Astrocyte of the spinal cord (primary cell): ENCODE results near the gene KRTAP21-3.
A peak's percentile ranks its signal among the peaks of the same experiment; 100 is the strongest.
"Not testable (repeated sequence)": the region's sequence is repeated elsewhere in the genome, so short reads cannot be mapped to it uniquely, and the experiment has no call there.

Source experiments
- DNase-seq: peaks from one replicate; pipeline ENCODE4 v3.0.0; 2011; ENCODE audit warnings: low read depth, low spot score
- H3K4me3 ChIP-seq: 2 replicates; pipeline ENCODE4 v1.5.1; 2011; ENCODE audit warnings: low read depth, mild to moderate bottlenecking, low read length, moderate library complexity
- in situ Hi-C: cut with HindIII; loops from 2 replicates; pipeline ENCODE4 v1.10.0; 2017; ENCODE audit warnings: low sequenced_read_pairs
- TF ChIP-seq, protein P1 (sequence below): IDR thresholded peaks from 2 replicates; pipeline ENCODE4 v1.5.1; 2012; ENCODE audit warnings: low read depth, mild to moderate bottlenecking, low read length, inconsistent platforms

Gene KRTAP21-3, protein sequence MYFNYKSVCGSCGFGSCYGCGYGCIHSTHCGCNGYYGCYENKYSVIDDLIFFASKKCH

DNA sequence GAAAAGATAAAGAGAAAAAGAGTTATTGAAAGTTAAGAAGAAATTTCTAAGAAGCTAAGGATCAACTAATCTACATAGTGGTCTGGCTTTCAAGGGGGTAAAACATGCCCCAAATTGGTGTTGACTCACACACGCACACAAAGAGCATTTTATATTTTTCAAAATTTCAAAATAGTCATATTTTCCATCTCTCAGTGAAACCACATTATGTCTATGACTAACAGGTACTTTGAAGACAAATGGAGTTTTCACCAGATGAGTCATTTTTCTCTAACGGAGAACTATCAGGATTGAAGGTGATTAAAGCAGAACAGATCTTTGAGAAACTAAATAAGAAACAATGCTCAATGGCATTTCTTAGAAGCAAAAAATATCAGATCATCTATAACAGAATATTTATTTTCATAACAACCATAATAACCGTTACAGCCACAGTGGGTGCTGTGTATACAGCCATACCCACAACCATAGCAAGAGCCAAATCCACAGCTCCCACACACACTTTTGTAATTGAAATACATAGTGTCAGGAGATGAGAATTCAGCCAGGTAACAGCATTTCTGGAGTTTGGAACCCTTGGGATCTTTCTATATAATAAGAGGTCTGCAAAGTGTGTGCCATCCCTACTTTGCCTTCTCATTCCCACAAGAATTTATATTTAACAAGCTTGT, at the start of gene KRTAP21-3:
Gene KRTAP21-3, minus strand, starts transcription at position 539 of the 671 bp plus-strand sequence. Its CDS starts 18 bp downstream, at position 521.
- TF ChIP-seq, protein P1, sequence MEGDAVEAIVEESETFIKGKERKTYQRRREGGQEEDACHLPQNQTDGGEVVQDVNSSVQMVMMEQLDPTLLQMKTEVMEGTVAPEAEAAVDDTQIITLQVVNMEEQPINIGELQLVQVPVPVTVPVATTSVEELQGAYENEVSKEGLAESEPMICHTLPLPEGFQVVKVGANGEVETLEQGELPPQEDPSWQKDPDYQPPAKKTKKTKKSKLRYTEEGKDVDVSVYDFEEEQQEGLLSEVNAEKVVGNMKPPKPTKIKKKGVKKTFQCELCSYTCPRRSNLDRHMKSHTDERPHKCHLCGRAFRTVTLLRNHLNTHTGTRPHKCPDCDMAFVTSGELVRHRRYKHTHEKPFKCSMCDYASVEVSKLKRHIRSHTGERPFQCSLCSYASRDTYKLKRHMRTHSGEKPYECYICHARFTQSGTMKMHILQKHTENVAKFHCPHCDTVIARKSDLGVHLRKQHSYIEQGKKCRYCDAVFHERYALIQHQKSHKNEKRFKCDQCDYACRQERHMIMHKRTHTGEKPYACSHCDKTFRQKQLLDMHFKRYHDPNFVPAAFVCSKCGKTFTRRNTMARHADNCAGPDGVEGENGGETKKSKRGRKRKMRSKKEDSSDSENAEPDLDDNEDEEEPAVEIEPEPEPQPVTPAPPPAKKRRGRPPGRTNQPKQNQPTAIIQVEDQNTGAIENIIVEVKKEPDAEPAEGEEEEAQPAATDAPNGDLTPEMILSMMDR, result no peak
- peak; percentile 78 for DNase-seq
- no peak within 1 kb of the TSS for H3K4me3 ChIP-seq
- in situ Hi-C loops, result no loop called here

DNA sequence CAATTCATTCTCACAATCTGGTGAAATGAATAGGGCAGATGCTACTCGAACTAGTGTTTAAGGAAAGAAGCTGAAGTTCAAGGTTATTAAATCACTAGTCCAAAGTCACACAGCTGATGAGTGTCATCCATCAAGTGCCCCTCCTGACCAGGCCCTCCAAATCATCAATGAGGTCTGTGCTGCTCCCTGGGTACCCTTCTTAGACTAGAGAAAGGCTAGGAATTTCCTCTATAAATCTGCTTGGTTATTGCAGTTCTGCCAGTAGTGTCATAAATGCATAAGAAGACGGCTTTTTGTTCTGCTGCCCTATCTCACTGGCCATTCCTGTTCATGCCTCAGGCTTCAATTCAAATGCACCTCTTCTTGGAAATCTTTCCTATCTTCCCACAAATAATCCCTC, 42.2 kb upstream of the KRTAP21-3 start:
- H3K4me3 ChIP-seq, result no peak overlapping the region
- DNase-seq, result no peak
- TF ChIP-seq, protein P1, result no peak
- in situ Hi-C loops, result no loop called here

DNA sequence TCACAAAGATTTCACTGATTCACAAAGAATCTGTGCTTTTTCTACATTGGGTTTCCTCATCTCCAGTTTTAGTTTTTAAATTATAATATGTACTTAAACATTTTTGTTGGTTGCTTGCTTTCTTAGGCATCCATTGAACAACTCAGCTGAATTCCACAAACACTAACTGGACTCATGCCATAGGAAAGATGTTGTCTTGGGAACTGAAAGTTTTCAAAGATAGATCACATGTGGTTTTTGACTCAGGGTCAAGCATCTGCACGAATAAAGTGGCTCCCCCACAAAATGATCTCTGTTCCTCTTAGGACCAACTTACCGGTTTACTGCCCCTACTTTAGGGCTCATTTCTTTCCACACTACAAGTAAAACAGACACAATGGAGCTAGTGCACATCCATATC, 39.7 kb upstream of the KRTAP21-3 start:
- in situ Hi-C loops, result no loop called here
- TF ChIP-seq, protein P1, result no peak
- no peak overlapping the region for H3K4me3 ChIP-seq
- DNase-seq, result no peak

DNA sequence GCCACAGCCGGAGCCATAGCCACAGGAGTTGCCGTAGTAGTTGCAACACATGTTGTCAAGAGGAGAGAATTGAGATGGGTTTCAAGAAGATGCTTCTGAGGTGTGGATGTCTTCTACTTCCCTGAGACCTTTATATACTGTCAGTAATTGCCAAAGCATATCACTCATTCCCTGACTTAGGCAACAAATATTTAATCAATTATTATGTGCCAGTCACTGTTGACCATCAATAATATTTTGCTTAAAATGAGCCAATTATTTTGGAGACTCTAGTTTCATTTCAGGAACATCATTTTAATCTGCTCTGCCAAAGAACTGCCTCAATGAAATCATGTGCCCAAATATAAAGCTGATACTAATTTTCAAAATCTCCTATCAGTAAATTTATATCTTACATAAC, 36.8 kb upstream of the KRTAP21-3 start, which contains the start of gene KRTAP21-1:
Gene KRTAP21-1, minus strand, starts transcription at position 101 of the 400 bp plus-strand sequence. Its CDS starts 50 bp downstream, at position 51.
- in situ Hi-C loops, H3K4me3 ChIP-seq: not testable (repeated sequence)

DNA sequence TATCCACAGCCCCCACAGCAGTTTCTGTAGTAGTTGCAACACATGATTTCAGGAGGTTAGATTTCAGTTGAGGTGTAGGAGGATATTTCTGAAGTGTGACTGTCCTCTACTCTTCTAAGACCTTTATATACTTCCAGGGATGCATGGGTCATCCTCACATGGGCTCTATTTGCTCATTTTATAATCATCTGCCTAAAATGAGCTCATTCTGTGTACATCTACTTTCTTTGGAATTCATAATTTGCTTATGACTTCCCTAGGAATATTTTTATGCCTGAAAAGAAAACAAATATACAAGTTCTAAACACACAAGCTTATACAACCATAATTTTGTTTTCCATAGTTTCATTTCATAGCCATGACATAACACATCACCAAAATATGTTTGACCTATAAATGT, 28.6 kb upstream of the KRTAP21-3 start, which contains the start of gene KRTAP21-2:
Gene KRTAP21-2, minus strand, starts transcription at position 101 of the 400 bp plus-strand sequence. Its CDS starts 57 bp downstream, at position 44.
- DNase-seq, result no peak
- H3K4me3 ChIP-seq, result no peak within 1 kb of the TSS
- TF ChIP-seq, protein P1, result no peak
- in situ Hi-C loops, result no loop called here

More for the DNA sequence above, 36.8 kb upstream of the KRTAP21-3 start, which contains the start of gene KRTAP21-1:
- DNase-seq, result not testable (repeated sequence)

DNA sequence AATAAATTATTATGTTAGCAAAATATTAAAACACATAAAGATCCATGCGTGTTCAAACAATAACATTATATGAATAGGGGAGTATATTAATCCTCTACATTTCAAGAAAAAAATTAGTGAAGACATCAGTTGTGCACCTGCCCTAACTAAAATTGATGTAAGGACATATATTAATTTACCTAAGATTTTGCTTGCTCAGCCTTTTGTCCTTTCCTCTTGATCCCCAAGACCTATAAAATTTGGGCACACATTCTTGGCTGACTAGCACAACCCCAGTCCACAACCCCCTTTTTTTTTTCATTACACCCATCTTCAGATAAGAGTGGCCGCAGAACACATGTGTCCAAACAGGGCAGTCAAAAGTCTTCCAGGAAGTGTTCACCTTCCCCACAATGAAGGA, 21.9 kb upstream of the KRTAP21-3 start:
- H3K4me3 ChIP-seq, result no peak overlapping the region
- DNase-seq, result no peak
- in situ Hi-C loops, result no loop called here
- TF ChIP-seq, protein P1, result no peak

DNA sequence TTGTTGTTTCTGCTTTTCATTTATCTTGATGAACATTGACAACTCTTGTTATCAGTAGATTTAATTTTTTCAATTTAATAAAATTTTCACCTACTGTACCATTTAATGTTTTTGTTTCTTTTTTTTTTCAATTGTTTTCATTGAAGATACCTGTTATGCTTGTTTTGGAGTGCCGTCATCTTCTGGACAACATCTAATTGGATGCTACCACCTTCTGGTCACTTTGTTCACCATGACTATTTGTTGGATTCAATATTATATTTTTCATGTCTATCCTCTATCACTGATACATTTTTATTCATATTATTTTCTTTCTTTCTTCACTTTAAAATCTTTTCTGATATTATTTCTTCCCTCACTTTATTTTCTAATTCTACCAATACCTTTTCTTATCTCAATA, 14.4 kb upstream of the KRTAP21-3 start:
- no peak overlapping the region for H3K4me3 ChIP-seq
- in situ Hi-C loops, result no loop called here
- no peak for DNase-seq
- TF ChIP-seq, protein P1, result no peak
